Heart left ventricle (tissue), 13 donors: ENCODE data around the gene GOLGA8S.
"Not testable (repeated sequence)": the region's sequence is repeated elsewhere in the genome, so short reads cannot be mapped to it uniquely, and the experiment has no call there.

Experiments
- CTCF ChIP-seq, 12 donors: fragments of 200-600 bp; sonication (generic) in 4 of 12; IDR thresholded peaks; one replicate each; pipeline versions ENCODE4 v1.5.0 to v1.8.0; 2018 to 2022; ENCODE audit warnings: antibody characterized with exemption in 12 of 12, mild to moderate bottlenecking in 5 of 12
- POLR2A ChIP-seq, 2 donors: fragments of 450-650 bp; IDR thresholded peaks; one replicate each; pipeline ENCODE4 v1.6.1; 2017; ENCODE audit warnings: antibody characterized with exemption in 2 of 2, mild to moderate bottlenecking in 2 of 2, moderate library complexity in 2 of 2
- donor health status: ischemic (EF 13 %, LVEDD 7.1; RV severe dilation, severe dysfunction).
- donor health status: DM: no; HTN: yes; CAD: no.
- donor health status: DM: no; HTN: no; CAD: no.
- donor health status: ischemic (EF 25% LVEDD 6.9; RV normal size, moderate dysfunction).
- donor health status: ischemic (EF 25% LVEDD 5.7; RV mildly dilated, moderate dysfunction).
- donor health status: ischemic (EF 35%, LVEDD 5.7; RV mildly dilated, moderate dysfunction).
- donor health status: nonischemic (EF 11% LVEDD 7.7; RV severe dilation, severe dysfunction).
- donor health status: DM: yes; HTN: yes; CAD: no.
- donor health status: PGD.
- donor health status: ischemic (EF 29% LVEDD 5.4; RV normal size, mild dysfunction).
- donor health status: nonischemic (EF 23%, LVEDD 6.1; RV moderate dilation, normal function).

- TF ChIP-seq CTCF (IDR thresholded peaks at IDR 0.05) = peak in 1 of 12 donors; percentile 15
- TF ChIP-seq POLR2A (IDR thresholded peaks at IDR 0.05) = not testable (repeated sequence)
Observed at GRCh38 chr15:23362622-23363021, 8.1 kb downstream of the GOLGA8S start.
